ENCODE results near the gene MYO15B. TPM values are rescaled to one million over a fixed set of nuclear protein-coding genes. Genes with fewer than 3 reads are reported as not detected.

The MYO15B gene
- total and polyA plus RNA-seq, 2 of the 13 experiments (the other 11 are each of a cell fraction or from before 2014, with no cell fraction given), result 2.8 to 8.1 TPM

GRCh38 chr17:75666959-75667790, 79.6 kb downstream of the MYO15B start, which contains the start of the genes RECQL5 and SAP30BP (continued):
- TF ChIP-seq POGK (CRISPR knock-in tag; conservative IDR thresholded peaks at IDR 0.05), result peak; percentile 53; the same call in 1 of the 2 replicates
- no peak for TF ChIP-seq ZNF460 (CRISPR knock-in tag; IDR thresholded peaks at IDR 0.05; ENCODE audit: borderline replicate concordance)
- TF ChIP-seq ZNF484 (CRISPR knock-in tag; IDR thresholded peaks at IDR 0.05; ENCODE audit: borderline replicate concordance, low read depth), result no peak
- no peak for TF ChIP-seq PBX3 (CRISPR knock-in tag; IDR thresholded peaks at IDR 0.05; ENCODE audit: borderline replicate concordance)
- TF ChIP-seq SKIL (CRISPR knock-in tag; IDR thresholded peaks at IDR 0.05; ENCODE audit: borderline replicate concordance), result no peak
- TF ChIP-seq DPF2 (CRISPR knock-in tag; IDR thresholded peaks at IDR 0.05; ENCODE audit: borderline replicate concordance, low read depth), result no peak
- no peak; the same call in 1 of the 2 replicates for TF ChIP-seq NFAT5 (CRISPR knock-in tag; IDR thresholded peaks at IDR 0.05)
- peak; percentile 33; the same call in 1 of the 2 replicates for TF ChIP-seq ZNF792 (CRISPR knock-in tag; IDR thresholded peaks at IDR 0.05)
- peak; percentile 98 for TF ChIP-seq ZNF605 (CRISPR knock-in tag; IDR thresholded peaks at IDR 0.05)
- TF ChIP-seq RELA (CRISPR knock-in tag; IDR thresholded peaks at IDR 0.05), result no peak
- TF ChIP-seq ZNF264 (CRISPR knock-in tag; IDR thresholded peaks at IDR 0.05), result peak; percentile 65; the same call in 1 of the 2 replicates
- TF ChIP-seq ZNF18 (CRISPR knock-in tag; IDR thresholded peaks at IDR 0.05; ENCODE audit: insufficient replicate concordance), result peak; percentile 60
- no peak for TF ChIP-seq ZNF124 (CRISPR knock-in tag; IDR thresholded peaks at IDR 0.05)
- peak; percentile 33; the same call in 1 of the 2 replicates for TF ChIP-seq NCOA2 (CRISPR knock-in tag; IDR thresholded peaks at IDR 0.05)
- TF ChIP-seq ZNF235 (CRISPR knock-in tag; IDR thresholded peaks at IDR 0.05; ENCODE audit: borderline replicate concordance), result peak; percentile 94; the same call in 1 of the 2 replicates
- TF ChIP-seq TGIF2 (CRISPR knock-in tag; IDR thresholded peaks at IDR 0.05), result peak; percentile 38

Data from HepG2 (cell line).